BJ (cell line): ENCODE measurements around the gene GET3. TPM values are rescaled to one million over a fixed set of nuclear protein-coding genes. Genes with fewer than 3 reads are reported as not detected.

Source experiments
- CTCF ChIA-PET: fragments of 350-600 bp; formaldehyde crosslinking; extraction: SDS; loops from one replicate; lab custom pipeline; 2021; ENCODE audit warnings: antibody characterized with exemption, inconsistent platforms; lab: Yijun Ruan, JAX
- POLR2A ChIA-PET: fragments of 300-600 bp; sonication (Branson Sonifier 250); formaldehyde crosslinking; extraction: SDS; loops from one replicate; lab custom pipeline; 2021; ENCODE audit warnings: antibody characterized with exemption; lab: Charles Lee
- DNase-seq: peaks from one replicate; pipeline ENCODE4 v3.0.0-alpha.2; 2011; ENCODE audit warnings: low read depth
- H3K27me3 ChIP-seq: 2 replicates; pipeline ENCODE4 v1.6.0; 2011; ENCODE audit warnings: low read length; ENCODE audit not compliant: control insufficient read depth, insufficient read depth
- H3K36me3 ChIP-seq: 2 replicates; pipeline ENCODE4 v1.5.1; 2011; ENCODE audit warnings: low read length; ENCODE audit not compliant: control insufficient read depth, insufficient read depth
- H3K4me3 ChIP-seq: 2 replicates; pipeline ENCODE4 v1.5.1; 2011; ENCODE audit warnings: low read depth, mild to moderate bottlenecking, control low read depth, low read length
- CTCF ChIP-seq: IDR thresholded peaks from 2 replicates; pipeline ENCODE4 v1.5.1; 2011; ENCODE audit warnings: low read depth, mild to moderate bottlenecking, control low read depth, inconsistent platforms, low read length, moderate library complexity; ENCODE audit not compliant: insufficient read depth
- polyA plus RNA-seq: library from polyadenylated mRNA; depleted of rRNA; stranded (reverse); fragments of >200 nt; gene quantifications from 2 replicates; pipeline ENCODE4 v1.2.3, GENCODE V29; 2011

GET3 gene
- polyA plus RNA-seq, 1 experiment: 250 TPM

DNA sequence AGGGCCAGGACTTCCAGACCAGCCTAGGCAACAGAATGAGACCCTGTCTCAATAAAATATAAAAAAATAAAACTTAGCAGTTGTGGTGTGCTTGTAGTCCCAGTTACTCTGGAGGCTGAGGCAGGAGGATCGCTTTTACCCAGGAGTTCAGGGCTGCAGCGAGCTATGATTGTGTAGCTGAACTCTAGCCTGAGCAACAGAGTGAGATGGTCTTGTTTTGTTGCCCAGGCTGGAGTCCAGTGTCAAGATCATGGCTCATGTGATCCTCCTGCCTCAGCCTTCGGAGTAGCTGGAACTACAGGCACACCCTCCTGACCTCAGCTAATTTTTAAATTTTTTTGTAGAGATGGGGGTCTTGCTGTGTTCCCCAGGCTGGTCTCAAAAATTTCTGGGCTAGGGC is 49.7 kb downstream of the GET3 start:
- DNase-seq: no peak
- TF ChIP-seq CTCF: no peak
- no peak overlapping the region for H3K4me3 ChIP-seq
- no peaks in the 10 kb centered on the region for H3K27me3 ChIP-seq
- ChIA-PET CTCF (interaction anchor here (3.6 kb wide), 1 partner anchor 9 kb away, joined by 28 read pairs; no protein-coding TSS in a partner anchor), POLR2A (interaction anchor here (0.7 kb wide), 1 partner anchor 1241 kb away, joined by 6 read pairs; no protein-coding TSS in a partner anchor)
- no peaks in the 10 kb centered on the region for H3K36me3 ChIP-seq

DNA sequence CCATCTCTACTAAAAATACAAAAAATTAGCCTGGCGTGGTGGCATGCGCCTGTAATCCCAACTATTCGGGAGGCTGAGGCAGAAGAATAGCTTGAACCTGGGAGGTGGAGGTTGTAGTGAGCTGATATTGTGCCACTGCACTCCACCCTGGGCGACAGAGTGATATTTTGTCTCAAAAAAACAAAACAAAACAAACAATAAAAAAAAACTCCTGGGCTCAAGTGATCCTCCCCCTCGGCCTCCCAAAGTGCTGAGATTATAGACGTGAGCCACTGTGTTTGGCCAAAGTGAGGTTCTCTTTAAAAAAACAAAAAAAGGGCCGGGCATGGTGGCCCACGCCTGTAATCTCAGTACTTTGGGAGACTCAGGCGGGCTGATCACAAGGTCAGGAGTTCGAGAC is 50.2 kb downstream of the GET3 start:
- no peaks in the 10 kb centered on the region for H3K36me3 ChIP-seq
- POLR2A ChIA-PET: interaction anchor here (0.7 to 1.4 kb wide), 2 partner anchors 9 to 1242 kb away, joined by 4 to 6 read pairs; no protein-coding TSS in a partner anchor
- no peaks in the 10 kb centered on the region for H3K27me3 ChIP-seq
- DNase-seq: no peak
- H3K4me3 ChIP-seq: no peak overlapping the region
- CTCF ChIA-PET: interaction anchor here (2.3 to 3.6 kb wide), 3 partner anchors 10 to 14 kb away, joined by 5 to 28 read pairs (median 7); no protein-coding TSS in a partner anchor
- TF ChIP-seq CTCF: no peak

- POLR2A ChIA-PET: interaction anchor here (1.4 kb wide), 1 partner anchor 10 kb away, joined by 4 read pairs; no protein-coding TSS in a partner anchor
- DNase-seq: no peak
- H3K4me3 ChIP-seq: no peak overlapping the region
- no peak for TF ChIP-seq CTCF
- CTCF ChIA-PET: interaction anchor here (1.3 to 3.6 kb wide), 5 partner anchors 11 to 60 kb away, joined by 3 to 28 read pairs (median 7); no protein-coding TSS in a partner anchor
- H3K27me3 ChIP-seq: no peaks in the 10 kb centered on the region
- H3K36me3 ChIP-seq: peaks cover 3% of the 10 kb centered on the region
These were observed 50.9 kb downstream of the GET3 start for GRCh38 chr19:12788042-12788681.

GRCh38 chr19:12788682-12789097 is 51.4 kb downstream of the GET3 start:
- CTCF ChIA-PET: interaction anchor here (1.3 to 3.6 kb wide), 5 partner anchors 11 to 59 kb away, joined by 3 to 28 read pairs (median 7); no protein-coding TSS in a partner anchor
- TF ChIP-seq CTCF: no peak
- H3K27me3 ChIP-seq: no peaks in the 10 kb centered on the region
- POLR2A ChIA-PET: interaction anchor here (1.4 kb wide), 1 partner anchor 10 kb away, joined by 4 read pairs; no protein-coding TSS in a partner anchor
- peak overlapping the region; percentile 94 for H3K4me3 ChIP-seq
- DNase-seq: no peak
- H3K36me3 ChIP-seq: peaks cover 3% of the 10 kb centered on the region
